Measurements from ENCODE around the gene TNNC2.

Gene TNNC2

GRCh38 chr20:45779011-45779915, 47.8 kb downstream of the TNNC2 start:
- DNase-seq, result peak in 5 of 14 donors; percentile 4 to 65 (median 11)

- no peak for DNase-seq
Measured at GRCh38 chr20:45776931-45777330, 50.2 kb downstream of the TNNC2 start.

- DNase-seq, result no peak
Measured at GRCh38 chr20:45775411-45775810, 51.7 kb downstream of the TNNC2 start.

GRCh38 chr20:45774945-45775344, 52.2 kb downstream of the TNNC2 start:
- DNase-seq, result no peak

All from C1 segment of cervical spinal cord (tissue), 14 donors.